A549 (cell line): ENCODE results near the gene MPL.

ENCODE experiments used
- CEBPB ChIP-seq, 2 experiments: fragments of >200 bp in 1 of 2; sonication (Bioruptor Twin) in 1 of 2; formaldehyde crosslinking in 1 of 2; IDR thresholded peaks; 2 replicates each; pipeline ENCODE4 v1.6.1; 2012 to 2016
- HOXB13 ChIP-seq: fragments of 250-450 bp; sonication (Bioruptor Pico); IDR thresholded peaks from 2 replicates; pipeline ENCODE4 v1.5.0; 2020; ENCODE audit warnings: low read depth, mild to moderate bottlenecking, moderate library complexity
- JUN ChIP-seq, 2 experiments: fragments of >200 bp; sonication (Bioruptor Twin); formaldehyde crosslinking; IDR thresholded peaks; 2 replicates in 1 of 2; 3 replicates in 1 of 2; pipeline ENCODE4 v1.6.1; 2016 to 2017
- MYC ChIP-seq: IDR thresholded peaks from 2 replicates; pipeline ENCODE4 v1.6.1; 2012; ENCODE audit warnings: mild to moderate bottlenecking, inconsistent platforms, low read length, improper control_type of control experiment, borderline replicate concordance
- POLR2A ChIP-seq: IDR thresholded peaks from 2 replicates; pipeline ENCODE4 v1.6.1; 2012; ENCODE audit warnings: mild to moderate bottlenecking, low read length
- RAD21 ChIP-seq, 2 experiments: fragments of >200 bp in 1 of 2; sonication (Bioruptor Twin) in 1 of 2; formaldehyde crosslinking in 1 of 2; IDR thresholded peaks in 1 of 2; conservative IDR thresholded peaks in 1 of 2; 2 replicates in 1 of 2; 3 replicates in 1 of 2; pipeline ENCODE4 v1.6.1; 2012 to 2018; ENCODE audit warnings: inconsistent platforms in 1 of 2
- RNF2 ChIP-seq: fragments of 200-600 bp; sonication (generic); IDR thresholded peaks from 2 replicates; pipeline ENCODE4 v1.6.1; 2016; ENCODE audit warnings: low read depth, mild to moderate bottlenecking, antibody characterized with exemption, moderate library complexity, borderline replicate concordance
- SREBF2 ChIP-seq: fragments of 450-650 bp; IDR thresholded peaks from 2 replicates; pipeline ENCODE4 v1.6.1; 2014; ENCODE audit warnings: mild to moderate bottlenecking, moderate library complexity
- ZFP36 ChIP-seq: fragments of 450-650 bp; IDR thresholded peaks from 2 replicates; pipeline ENCODE4 v1.6.1; 2014; ENCODE audit warnings: borderline replicate concordance; ENCODE audit not compliant: partially characterized antibody
- TF ChIP-seq, protein P1 (sequence below): fragments of >200 bp; sonication (Bioruptor Twin); formaldehyde crosslinking; IDR thresholded peaks from 3 replicates; pipeline ENCODE4 v1.5.1; 2016
- TF ChIP-seq, protein P2 (sequence below): fragments of 200-600 bp; sonication (generic); IDR thresholded peaks from 2 replicates; pipeline ENCODE4 v1.6.1; 2016; ENCODE audit warnings: antibody characterized with exemption, mild to moderate bottlenecking, moderate library complexity
- TF ChIP-seq, protein P3 (sequence below): IDR thresholded peaks from 2 replicates; pipeline ENCODE4 v1.6.1; 2012; ENCODE audit warnings: low read depth, borderline replicate concordance
- TF ChIP-seq, protein P4 (sequence below): IDR thresholded peaks from 2 replicates; pipeline ENCODE4 v1.6.1; 2012

DNA sequence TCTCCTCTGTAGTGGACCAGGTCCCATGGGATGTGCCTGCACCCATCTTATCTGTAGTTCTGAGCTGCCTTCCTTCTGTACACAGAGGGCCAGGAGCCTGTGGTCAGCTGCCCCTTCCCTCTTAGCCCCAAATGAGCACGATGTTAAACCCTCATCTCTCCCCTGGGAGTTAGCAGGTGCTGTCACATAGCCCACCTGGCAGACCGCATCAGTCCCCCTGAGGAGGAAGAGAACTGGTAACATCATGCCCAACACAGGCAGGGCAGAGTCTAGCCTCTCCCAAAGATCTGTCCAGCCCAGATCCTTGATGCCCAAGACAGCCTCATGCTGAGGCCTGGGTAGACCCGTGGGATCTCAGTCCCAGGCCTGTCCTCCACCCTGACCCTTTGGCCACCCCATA is 32.2 kb upstream of the MPL start:
- TF ChIP-seq, protein P1, sequence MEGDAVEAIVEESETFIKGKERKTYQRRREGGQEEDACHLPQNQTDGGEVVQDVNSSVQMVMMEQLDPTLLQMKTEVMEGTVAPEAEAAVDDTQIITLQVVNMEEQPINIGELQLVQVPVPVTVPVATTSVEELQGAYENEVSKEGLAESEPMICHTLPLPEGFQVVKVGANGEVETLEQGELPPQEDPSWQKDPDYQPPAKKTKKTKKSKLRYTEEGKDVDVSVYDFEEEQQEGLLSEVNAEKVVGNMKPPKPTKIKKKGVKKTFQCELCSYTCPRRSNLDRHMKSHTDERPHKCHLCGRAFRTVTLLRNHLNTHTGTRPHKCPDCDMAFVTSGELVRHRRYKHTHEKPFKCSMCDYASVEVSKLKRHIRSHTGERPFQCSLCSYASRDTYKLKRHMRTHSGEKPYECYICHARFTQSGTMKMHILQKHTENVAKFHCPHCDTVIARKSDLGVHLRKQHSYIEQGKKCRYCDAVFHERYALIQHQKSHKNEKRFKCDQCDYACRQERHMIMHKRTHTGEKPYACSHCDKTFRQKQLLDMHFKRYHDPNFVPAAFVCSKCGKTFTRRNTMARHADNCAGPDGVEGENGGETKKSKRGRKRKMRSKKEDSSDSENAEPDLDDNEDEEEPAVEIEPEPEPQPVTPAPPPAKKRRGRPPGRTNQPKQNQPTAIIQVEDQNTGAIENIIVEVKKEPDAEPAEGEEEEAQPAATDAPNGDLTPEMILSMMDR = no peak
- TF ChIP-seq SREBF2 (no peak), JUN (IDR thresholded peaks at IDR 0.05) (no peak), CEBPB (IDR thresholded peaks at IDR 0.05) (no peak), POLR2A (no peak), RNF2 (no peak), ZFP36 (no peak), RAD21 (conservative IDR thresholded peaks at IDR 0.05 in 1 of 2, IDR thresholded peaks at IDR 0.05 in 1 of 2) (no peak), HOXB13 (CRISPR knock-in tag) (no peak), MYC (no peak)
- TF ChIP-seq, protein P2, sequence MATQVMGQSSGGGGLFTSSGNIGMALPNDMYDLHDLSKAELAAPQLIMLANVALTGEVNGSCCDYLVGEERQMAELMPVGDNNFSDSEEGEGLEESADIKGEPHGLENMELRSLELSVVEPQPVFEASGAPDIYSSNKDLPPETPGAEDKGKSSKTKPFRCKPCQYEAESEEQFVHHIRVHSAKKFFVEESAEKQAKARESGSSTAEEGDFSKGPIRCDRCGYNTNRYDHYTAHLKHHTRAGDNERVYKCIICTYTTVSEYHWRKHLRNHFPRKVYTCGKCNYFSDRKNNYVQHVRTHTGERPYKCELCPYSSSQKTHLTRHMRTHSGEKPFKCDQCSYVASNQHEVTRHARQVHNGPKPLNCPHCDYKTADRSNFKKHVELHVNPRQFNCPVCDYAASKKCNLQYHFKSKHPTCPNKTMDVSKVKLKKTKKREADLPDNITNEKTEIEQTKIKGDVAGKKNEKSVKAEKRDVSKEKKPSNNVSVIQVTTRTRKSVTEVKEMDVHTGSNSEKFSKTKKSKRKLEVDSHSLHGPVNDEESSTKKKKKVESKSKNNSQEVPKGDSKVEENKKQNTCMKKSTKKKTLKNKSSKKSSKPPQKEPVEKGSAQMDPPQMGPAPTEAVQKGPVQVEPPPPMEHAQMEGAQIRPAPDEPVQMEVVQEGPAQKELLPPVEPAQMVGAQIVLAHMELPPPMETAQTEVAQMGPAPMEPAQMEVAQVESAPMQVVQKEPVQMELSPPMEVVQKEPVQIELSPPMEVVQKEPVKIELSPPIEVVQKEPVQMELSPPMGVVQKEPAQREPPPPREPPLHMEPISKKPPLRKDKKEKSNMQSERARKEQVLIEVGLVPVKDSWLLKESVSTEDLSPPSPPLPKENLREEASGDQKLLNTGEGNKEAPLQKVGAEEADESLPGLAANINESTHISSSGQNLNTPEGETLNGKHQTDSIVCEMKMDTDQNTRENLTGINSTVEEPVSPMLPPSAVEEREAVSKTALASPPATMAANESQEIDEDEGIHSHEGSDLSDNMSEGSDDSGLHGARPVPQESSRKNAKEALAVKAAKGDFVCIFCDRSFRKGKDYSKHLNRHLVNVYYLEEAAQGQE = no peak
- TF ChIP-seq, protein P3, sequence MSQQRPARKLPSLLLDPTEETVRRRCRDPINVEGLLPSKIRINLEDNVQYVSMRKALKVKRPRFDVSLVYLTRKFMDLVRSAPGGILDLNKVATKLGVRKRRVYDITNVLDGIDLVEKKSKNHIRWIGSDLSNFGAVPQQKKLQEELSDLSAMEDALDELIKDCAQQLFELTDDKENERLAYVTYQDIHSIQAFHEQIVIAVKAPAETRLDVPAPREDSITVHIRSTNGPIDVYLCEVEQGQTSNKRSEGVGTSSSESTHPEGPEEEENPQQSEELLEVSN = no peak
- TF ChIP-seq, protein P4, sequence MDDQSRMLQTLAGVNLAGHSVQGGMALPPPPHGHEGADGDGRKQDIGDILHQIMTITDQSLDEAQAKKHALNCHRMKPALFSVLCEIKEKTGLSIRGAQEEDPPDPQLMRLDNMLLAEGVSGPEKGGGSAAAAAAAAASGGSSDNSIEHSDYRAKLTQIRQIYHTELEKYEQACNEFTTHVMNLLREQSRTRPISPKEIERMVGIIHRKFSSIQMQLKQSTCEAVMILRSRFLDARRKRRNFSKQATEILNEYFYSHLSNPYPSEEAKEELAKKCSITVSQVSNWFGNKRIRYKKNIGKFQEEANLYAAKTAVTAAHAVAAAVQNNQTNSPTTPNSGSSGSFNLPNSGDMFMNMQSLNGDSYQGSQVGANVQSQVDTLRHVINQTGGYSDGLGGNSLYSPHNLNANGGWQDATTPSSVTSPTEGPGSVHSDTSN = no peak
